SK-N-MC (cell line): ENCODE measurements around the gene TSPAN16.

Experiments used
- DNase-seq: peaks from one replicate; pipeline ENCODE4 v3.0.0-alpha.2; 2011; ENCODE audit warnings: low read depth, low spot score
- H3K27ac ChIP-seq: fragments of 200-600 bp; sonication (generic); 2 replicates; pipeline ENCODE4 v1.5.1; 2016; ENCODE audit warnings: mixed run types
- H3K36me3 ChIP-seq: fragments of 200-600 bp; sonication (generic); 2 replicates; pipeline ENCODE4 v1.6.1; 2017; ENCODE audit warnings: antibody characterized with exemption, low read length, mixed read lengths; ENCODE audit not compliant: insufficient read depth
- H3K4me3 ChIP-seq: fragments of 200-600 bp; sonication (generic); 2 replicates; pipeline ENCODE4 v1.5.1; 2016
- H3K9ac ChIP-seq: fragments of 200-600 bp; sonication (generic); 2 replicates; pipeline ENCODE4 v1.8.0; 2017; ENCODE audit warnings: mixed run types, mixed read lengths; ENCODE audit not compliant: insufficient read length
- H3K9me3 ChIP-seq: fragments of 200-600 bp; sonication (generic); 2 replicates; pipeline ENCODE4 v1.6.1; 2017; ENCODE audit warnings: low read depth, mild to moderate bottlenecking, antibody characterized with exemption, low read length, moderate library complexity, mixed read lengths
- EZH2 ChIP-seq: fragments of 200-600 bp; sonication (generic); IDR thresholded peaks from one replicate; pipeline ENCODE4 v1.6.1; 2017; ENCODE audit warnings: antibody characterized with exemption
- FOXP2 ChIP-seq: optimal IDR thresholded peaks from 2 replicates; pipeline ENCODE3; 2011; ENCODE audit warnings: mild to moderate bottlenecking, moderate library complexity; ENCODE audit not compliant: insufficient read depth; ENCODE audit errors: extremely low read length, control extremely low read depth
- POLR2AphosphoS5 ChIP-seq: IDR thresholded peaks from 2 replicates; pipeline ENCODE4 v1.6.1; 2012; ENCODE audit warnings: mild to moderate bottlenecking, low read depth, low read length, borderline replicate concordance

Gene TSPAN16

GRCh38 chr19:11321191-11322126 lies 25.5 kb downstream of the TSPAN16 start:
- H3K36me3 ChIP-seq, result no peaks in the 10 kb centered on the region

GRCh38 chr19:11322269-11323024 lies 26.5 kb downstream of the TSPAN16 start:
- no peaks in the 10 kb centered on the region for H3K9me3 ChIP-seq
- no peak overlapping the region for H3K9ac ChIP-seq
- H3K27ac ChIP-seq, result no peak overlapping the region
- H3K4me3 ChIP-seq, result no peak overlapping the region
- TF ChIP-seq POLR2AphosphoS5 (no peak), FOXP2 (no peak), EZH2 (no peak)
- no peaks in the 10 kb centered on the region for H3K36me3 ChIP-seq
- DNase-seq, result no peak

More at GRCh38 chr19:11321191-11322126, 25.5 kb downstream of the TSPAN16 start:
- H3K9ac ChIP-seq, result no peak overlapping the region
- no peak for DNase-seq
- no peak overlapping the region for H3K4me3 ChIP-seq
- H3K9me3 ChIP-seq, result no peaks in the 10 kb centered on the region
- no peak for TF ChIP-seq EZH2
- no peak for TF ChIP-seq FOXP2
- no peak for TF ChIP-seq POLR2AphosphoS5
- H3K27ac ChIP-seq, result no peak overlapping the region

GRCh38 chr19:11323601-11324078 lies 27.7 kb downstream of the TSPAN16 start:
- no peak for DNase-seq
- peak overlapping the region; percentile 59 for H3K4me3 ChIP-seq
- peak overlapping the region; percentile 43 for H3K9ac ChIP-seq
- H3K9me3 ChIP-seq, result no peaks in the 10 kb centered on the region
- H3K36me3 ChIP-seq, result no peaks in the 10 kb centered on the region
- peak overlapping the region; percentile 90 for H3K27ac ChIP-seq
- TF ChIP-seq FOXP2, result no peak

GRCh38 chr19:11324079-11324661 lies 28.2 kb downstream of the TSPAN16 start:
- Histone ChIP-seq H3K36me3 (no peaks in the 10 kb centered on the region), H3K9me3 (no peaks in the 10 kb centered on the region), H3K9ac (peak overlapping the region; percentile 43), H3K27ac (peak overlapping the region; percentile 90), H3K4me3 (peak overlapping the region; percentile 59)
- TF ChIP-seq POLR2AphosphoS5 (no peak), FOXP2 (peak; percentile 92), EZH2 (no peak)
- DNase-seq, result peak; percentile 83

- Histone ChIP-seq H3K9ac (no peak overlapping the region), H3K4me3 (peak overlapping the region; percentile 59), H3K27ac (peak overlapping the region; percentile 90), H3K9me3 (no peaks in the 10 kb centered on the region), H3K36me3 (no peaks in the 10 kb centered on the region)
- TF ChIP-seq POLR2AphosphoS5, result no peak
- TF ChIP-seq EZH2, result no peak
- TF ChIP-seq FOXP2, result no peak
- DNase-seq, result no peak
Observed at GRCh38 chr19:11324748-11325389, 28.9 kb downstream of the TSPAN16 start.

GRCh38 chr19:11325544-11325943 lies 29.6 kb downstream of the TSPAN16 start:
- Histone ChIP-seq H3K4me3 (no peak overlapping the region), H3K36me3 (no peaks in the 10 kb centered on the region), H3K27ac (no peak overlapping the region), H3K9ac (no peak overlapping the region), H3K9me3 (no peaks in the 10 kb centered on the region)
- DNase-seq, result no peak
- no peak for TF ChIP-seq POLR2AphosphoS5

- Histone ChIP-seq H3K27ac (no peak overlapping the region; the same call in 1 of the 2 replicates), H3K4me3 (no peak overlapping the region), H3K36me3 (peaks cover 2% of the 10 kb centered on the region; the same call in 1 of the 2 replicates), H3K9ac (no peak overlapping the region), H3K9me3 (no peaks in the 10 kb centered on the region)
- no peak for TF ChIP-seq POLR2AphosphoS5
- TF ChIP-seq EZH2, result no peak
- TF ChIP-seq FOXP2, result no peak
- DNase-seq, result no peak
Observed at GRCh38 chr19:11330127-11330526, 34.2 kb downstream of the TSPAN16 start.
